Femur (tissue), 1 donor: ENCODE measurements around the gene ARHGAP45.
A peak's percentile ranks its signal among the peaks of the same experiment; 100 is the strongest.
"Not testable (repeated sequence)": the region's sequence is repeated elsewhere in the genome, so short reads cannot be mapped to it uniquely, and the experiment has no call there.

Experiments
- DNase-seq: peaks from one replicate; pipeline ENCODE4 v3.0.0-alpha.2; 2017

ARHGAP45 gene, protein sequence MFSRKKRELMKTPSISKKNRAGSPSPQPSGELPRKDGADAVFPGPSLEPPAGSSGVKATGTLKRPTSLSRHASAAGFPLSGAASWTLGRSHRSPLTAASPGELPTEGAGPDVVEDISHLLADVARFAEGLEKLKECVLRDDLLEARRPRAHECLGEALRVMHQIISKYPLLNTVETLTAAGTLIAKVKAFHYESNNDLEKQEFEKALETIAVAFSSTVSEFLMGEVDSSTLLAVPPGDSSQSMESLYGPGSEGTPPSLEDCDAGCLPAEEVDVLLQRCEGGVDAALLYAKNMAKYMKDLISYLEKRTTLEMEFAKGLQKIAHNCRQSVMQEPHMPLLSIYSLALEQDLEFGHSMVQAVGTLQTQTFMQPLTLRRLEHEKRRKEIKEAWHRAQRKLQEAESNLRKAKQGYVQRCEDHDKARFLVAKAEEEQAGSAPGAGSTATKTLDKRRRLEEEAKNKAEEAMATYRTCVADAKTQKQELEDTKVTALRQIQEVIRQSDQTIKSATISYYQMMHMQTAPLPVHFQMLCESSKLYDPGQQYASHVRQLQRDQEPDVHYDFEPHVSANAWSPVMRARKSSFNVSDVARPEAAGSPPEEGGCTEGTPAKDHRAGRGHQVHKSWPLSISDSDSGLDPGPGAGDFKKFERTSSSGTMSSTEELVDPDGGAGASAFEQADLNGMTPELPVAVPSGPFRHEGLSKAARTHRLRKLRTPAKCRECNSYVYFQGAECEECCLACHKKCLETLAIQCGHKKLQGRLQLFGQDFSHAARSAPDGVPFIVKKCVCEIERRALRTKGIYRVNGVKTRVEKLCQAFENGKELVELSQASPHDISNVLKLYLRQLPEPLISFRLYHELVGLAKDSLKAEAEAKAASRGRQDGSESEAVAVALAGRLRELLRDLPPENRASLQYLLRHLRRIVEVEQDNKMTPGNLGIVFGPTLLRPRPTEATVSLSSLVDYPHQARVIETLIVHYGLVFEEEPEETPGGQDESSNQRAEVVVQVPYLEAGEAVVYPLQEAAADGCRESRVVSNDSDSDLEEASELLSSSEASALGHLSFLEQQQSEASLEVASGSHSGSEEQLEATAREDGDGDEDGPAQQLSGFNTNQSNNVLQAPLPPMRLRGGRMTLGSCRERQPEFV

DNA sequence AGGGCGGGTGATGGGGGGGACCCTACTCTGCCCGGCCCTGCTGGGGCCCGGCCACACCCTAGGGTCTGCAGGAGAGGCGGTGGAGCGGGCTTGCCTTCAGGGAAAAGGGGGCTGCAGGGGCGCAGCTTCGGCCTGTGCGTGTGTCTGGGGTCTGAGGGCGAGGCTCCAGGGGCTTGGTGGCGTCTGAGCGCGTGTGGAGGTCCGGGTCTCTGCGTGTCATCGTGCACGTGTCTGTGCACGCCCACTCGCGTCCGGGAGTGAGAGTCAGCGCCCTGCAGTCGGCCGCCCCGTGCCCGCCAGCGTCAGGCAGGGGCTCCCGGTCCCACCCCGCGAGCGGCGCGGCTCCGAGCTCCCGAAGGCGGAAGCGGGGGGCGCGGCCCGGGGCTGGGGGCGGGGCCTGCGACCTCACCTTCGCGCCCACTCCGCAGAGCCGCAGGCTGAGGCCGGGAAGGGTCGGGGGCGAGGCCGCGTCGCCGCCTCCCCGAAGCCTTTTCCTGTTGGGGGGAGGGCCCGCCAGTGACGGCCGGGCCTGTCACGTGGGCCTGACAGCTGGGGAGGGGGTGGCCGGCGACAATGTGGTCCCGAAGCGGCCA is at the start of gene ARHGAP45:
Gene ARHGAP45 (plus strand): TSS at position 420 of the 593 bp plus-strand sequence. CDS start 239 bp downstream, outside the sequence.
- no peak for DNase-seq

DNA sequence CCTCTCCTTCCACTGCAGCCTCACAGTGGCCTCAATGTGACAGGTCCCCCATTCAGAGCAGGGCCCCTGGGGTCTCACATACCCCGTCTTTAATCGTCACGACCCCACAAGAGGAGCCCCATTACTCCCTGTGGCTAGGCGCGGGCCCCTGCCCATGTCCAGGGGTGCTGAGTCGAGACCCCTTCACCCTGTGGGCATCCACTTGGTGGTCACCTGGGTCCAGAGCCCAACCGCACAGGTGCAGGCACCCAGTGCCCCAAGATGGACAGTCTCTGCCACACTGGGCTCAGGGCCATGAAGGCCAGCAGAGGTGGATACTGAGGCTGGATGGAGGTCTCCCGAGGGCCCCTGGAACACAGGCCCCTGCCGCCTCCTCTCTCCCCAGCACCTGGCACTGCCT is 49.1 kb upstream of the ARHGAP45 start:
- DNase-seq, result no peak

DNA sequence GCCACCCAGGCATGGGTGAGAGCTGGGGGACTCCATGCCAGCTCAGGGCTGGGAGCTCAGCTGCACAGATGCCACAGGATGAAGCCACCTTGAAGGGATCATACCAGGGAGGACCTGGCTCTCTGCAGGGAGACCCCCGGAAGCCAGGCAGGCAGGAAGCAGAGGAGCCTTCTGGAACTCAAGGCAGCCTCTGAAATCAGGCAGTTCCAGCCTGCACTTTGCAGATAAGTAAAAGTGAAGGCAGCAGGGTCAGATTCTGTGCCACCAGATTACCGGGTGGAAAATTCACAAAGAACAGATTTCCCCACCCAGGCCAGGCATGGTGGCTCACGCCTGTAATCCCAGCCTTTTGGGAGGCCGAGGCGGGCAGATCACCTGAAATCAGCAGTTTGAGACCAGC is 48.6 kb upstream of the ARHGAP45 start:
- DNase-seq, result no peak

DNA sequence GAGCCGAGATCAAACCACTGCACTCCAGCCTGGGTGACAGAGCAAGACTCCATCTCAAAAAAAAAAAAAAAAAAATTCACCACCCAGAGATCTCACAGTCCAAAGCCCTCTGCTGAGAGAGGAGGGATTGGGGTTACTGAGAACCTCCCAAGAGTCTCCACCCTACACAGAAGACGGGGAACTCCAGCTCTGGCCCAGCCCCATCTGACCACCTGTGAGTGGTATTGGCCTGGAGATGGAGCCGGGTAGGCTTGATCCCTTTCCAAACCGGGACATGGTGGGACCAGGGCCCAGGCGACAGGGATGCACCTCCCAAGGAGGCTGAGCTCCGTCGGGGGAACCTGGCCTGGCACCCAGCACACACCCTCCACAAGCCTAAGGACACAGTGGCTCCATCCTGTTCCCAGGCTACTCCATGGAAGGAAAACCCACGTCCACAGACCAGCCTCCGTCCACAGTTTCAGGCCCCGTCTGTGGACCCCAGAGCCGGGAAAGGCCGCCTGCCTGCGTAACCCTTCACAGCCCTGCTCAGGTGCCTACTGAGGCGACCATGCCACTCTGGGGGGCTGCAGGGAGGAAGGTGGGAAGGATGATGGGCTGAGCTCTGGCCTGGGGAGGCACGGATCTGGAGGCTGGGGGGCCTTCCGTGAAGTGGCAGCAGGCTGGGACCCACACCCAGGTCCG is 47.9 kb upstream of the ARHGAP45 start:
- DNase-seq, result no peak

DNA sequence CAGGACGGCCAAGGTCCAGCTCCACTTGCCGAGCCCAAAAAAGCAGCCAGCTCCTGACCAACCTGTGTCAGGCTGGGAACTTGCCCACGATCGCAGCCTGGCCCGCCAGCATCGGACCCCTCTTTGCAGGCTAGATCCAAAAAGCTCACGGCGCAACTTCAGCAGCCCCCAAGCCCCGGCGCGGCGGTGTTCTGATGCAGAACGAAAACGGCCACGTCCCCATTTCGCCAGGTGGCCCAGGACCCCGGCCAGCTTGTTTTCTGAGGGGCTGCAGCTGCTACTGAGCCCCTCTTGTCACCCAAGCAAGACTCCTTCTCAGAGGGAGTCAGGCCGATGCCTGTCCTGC is 47.4 kb upstream of the ARHGAP45 start:
- no peak for DNase-seq

DNA sequence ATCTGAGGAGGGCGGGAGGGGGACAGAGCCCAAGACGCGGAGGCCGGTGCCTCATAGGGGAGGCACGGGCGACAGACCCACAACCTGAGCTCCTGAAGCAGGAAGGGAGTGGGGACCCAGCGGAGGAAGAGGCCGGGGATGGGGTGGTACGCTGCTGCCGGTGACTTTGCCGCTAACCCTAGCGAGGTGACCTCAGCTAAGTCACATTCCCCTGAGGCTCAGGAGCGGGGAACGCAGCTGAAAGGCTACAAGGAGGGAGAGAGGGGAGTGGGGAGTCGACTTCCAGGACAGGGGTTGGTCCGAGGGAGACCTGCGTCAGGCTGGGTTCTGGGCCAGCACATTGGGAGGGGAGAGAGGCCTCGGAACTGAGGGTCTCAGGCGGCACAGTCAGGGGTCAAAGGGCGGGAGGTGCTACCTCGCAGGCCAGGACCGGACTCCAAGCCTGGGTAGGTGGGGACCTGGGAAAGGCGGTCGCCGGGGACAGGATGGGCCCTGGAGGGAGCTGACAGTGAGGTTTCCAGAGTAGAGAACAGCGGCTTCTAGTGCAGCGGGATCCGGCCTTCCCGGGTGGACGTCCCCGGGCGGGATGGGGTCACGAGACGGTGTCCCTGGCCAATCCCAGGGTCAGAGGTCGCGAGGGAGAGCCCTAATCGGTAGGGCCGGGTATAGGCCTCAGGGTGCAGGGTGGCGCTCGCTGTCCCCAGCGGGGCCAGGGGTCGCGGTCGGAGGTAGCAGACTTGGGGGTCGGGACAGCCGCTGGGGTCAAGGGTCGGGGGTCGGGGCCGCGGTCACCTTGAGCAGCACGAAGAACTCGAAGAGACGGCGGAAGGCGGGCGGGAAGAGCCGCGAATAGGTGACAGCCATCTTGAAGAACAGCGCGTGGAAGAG is 46.7 kb upstream of the ARHGAP45 start:
- no peak for DNase-seq

DNA sequence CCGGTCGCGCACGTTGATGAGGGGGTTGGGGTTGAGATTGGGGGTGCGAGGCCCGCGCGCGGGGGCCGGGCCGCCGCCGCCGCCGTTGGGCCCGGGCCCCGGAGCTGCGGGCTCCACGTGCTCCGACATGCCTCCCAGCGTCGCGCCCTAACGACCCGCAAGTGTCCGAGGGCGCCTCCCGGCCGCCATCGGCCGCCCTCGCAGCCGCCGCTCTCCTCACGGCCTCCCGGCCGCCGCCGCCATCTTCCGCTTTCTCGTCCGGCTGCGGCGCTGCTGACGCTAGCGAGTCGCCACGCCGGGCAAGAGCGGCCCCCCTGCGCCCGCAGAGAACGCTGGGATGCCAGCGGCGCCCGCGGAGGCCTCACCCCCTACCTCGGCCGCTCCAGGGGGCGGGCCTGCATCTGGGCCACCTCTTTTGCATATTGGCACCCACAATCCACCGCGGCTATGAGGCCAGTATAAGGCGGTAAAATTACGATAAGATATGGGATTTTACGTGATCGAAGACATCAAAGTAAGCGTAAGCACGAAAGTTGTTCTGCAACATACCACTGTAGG is 46.0 kb upstream of the ARHGAP45 start, which contains the start of gene TMEM259:
Gene TMEM259 (minus strand): TSS at position 256 of the 558 bp plus-strand sequence. CDS start 127 bp downstream, at position 129.
- peak; percentile 98 for DNase-seq

DNA sequence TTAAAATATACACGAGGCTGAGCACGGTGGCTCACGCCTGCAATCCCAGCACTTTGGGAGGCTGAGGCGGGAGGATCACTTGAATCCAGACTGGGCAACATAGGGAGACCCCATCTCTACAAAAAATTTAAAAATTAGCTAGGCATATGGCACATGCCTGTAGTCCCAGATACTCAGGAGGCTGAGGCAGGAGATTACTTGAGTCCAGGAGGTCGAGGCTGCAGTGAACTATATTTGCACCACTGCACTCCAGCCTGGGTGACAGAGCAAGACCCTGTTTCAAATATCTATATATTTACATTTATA is 43.1 kb upstream of the ARHGAP45 start:
- DNase-seq, result not testable (repeated sequence)

DNA sequence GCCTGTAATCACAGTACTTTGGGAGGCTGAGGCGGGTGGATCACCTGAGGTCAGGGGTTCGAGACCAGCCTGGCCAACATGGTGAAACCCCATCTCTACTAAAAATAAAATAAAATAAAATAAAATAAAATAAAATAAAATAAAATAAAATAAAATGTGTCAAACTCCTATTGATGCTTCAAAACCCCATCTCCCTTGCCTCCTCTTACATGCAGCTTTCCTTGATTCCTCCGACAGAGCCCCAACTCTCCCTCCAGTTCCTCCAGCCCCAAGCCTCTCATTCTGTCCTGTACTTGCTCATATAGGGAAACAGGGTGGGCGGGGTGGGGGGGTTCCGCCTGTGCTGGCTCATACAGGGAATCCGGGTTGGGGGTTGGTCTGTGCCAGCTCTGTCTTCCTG is 41.9 kb upstream of the ARHGAP45 start:
- not testable (repeated sequence) for DNase-seq

DNA sequence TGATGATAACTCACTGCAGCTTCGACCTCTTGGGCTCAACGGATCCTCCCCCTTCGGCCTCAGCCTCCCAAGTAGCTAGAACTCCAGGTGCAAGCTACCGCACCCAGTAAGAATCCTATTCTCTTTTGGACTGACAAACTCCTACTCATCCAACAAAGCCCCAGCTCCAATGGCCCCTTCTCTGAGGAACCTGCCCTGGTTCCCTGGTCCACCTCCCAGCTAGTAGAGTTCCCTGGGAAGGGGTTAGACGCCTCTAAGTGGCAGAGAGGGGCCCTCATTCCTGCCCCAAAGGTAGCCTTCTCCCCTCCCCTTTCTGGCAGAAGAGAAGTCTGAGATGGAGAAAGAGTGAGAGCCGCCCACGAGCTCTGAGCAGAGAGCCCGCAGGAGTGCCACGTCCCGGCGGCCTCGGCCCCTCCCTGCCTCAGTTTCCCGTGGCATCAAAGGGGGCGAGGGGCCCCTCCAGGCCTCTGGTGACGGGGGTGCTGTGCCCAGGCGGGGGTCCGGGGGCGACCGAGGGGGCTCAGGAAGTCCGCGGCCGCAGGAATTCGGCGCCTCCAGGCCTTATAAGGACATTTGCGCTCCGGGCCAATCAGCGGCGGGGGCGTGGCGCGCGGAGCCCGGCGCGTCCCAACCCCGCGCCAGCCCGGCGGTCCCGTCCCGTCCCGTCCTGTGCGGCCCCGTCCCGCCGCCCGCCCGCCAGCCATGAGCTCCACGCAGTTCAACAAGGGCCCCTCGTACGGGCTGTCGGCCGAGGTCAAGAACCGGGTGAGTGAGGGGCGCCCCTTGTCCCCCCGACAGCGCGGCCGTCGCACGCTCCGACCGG is 40.8 kb upstream of the ARHGAP45 start, which contains the start of gene CNN2:
Gene CNN2 (plus strand): TSS at position 649 of the 823 bp plus-strand sequence. CDS start 54 bp downstream, at position 703.
- peak; percentile 87 for DNase-seq

DNA sequence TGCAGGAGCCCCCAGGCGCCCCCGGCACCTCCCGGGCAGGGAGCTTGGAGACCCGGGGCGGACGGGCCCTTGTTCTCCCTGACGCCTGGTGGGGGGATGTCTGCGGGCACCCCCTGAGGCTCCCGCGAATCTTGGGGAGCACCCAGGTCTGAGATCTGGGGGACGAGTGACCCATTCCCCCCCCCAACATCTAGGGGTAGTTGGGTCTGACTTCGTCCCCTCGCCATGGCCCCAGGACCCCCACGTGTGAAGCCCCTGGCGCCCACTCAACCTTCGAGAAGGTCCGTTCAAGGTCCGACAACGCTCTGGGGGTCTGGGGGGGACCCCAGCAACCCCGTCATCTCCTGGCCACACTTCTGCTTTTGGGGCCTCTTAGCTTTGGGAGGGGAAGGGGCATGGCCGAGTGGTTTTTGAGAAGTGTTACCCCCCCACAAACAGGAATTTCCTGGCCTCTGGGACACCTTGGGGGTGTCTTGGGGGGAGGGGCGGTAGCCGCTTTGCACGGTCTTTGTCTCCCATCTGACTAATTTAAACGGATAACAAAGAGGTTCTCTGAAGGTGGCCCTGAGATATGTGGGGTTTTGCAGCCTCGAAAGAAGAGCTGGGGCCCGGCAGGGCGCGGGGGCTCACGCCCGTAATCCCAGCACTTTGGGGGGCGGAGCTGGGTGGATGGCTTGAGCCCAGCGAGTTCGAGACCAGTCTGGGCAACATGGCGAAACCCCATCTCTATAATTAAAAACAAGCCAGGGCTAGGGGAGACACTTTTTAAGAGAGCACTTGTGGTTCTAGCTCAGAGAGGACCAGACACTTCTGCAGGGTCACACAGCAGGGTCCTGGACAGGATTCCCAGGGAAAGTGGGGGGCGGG is 40.0 kb upstream of the ARHGAP45 start:
- DNase-seq, result no peak

DNA sequence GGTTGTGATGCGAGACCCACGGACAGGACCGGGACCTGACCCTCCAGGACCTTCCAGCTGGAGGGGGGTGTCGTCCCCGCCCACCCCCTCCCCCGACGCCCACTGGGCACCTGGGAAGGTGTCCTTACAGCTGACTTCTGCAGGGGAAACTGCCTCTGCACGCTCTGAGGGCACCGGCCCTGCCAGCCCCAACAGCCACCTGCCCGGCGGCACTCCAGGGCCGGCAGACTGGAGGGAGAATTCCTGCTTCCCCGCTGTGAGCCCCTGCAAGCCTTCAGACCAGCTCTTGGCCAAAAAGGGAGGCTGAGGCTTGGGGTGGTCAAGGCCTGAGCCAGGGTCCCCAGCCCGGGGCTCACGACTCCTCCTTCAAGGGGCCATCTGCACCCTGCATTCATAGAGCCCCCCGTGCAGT is 39.3 kb upstream of the ARHGAP45 start:
- DNase-seq, result no peak

DNA sequence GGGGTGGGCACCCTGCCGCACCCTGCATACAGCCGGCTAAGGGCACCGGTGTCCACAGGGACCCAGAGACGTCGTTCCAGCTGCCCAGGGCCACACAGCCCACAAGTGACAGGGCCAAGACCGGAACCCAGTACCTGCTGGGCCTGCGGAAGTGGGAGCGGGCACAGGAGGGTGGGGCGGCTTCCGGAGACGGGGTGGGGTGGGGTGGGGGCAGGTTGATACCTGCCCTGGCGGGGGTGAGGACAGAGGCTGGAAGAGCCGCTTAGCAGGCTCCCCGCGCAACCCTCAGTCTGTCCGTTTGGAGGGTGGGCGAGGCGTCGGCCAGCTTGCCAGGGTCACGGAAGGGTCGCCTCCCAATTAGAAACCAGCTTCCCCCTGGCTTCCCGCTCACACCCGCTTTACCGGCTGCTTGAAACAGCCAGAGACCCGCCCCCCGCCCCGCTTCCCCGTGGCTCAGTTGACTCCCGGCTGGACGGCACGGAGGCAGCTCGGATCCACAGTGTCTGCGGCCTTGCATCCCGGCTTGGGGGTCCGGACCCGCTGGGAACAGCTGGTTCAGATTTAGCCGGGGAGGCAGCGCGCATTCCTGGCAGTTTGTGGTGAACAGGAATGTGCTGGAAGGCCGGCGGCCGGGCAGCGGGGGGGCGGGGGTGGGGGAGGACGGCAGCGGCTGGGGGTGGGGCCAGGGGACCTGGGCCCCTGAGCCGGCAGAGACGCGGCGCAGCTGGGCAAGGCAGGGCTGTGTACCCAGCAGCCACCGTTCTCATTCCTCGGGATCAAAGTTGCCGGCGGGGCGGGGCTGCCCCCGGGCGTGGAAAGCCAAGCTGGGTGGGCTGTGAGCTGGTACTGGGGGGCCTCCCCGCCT is 38.7 kb upstream of the ARHGAP45 start:
- DNase-seq, result peak; percentile 91

DNA sequence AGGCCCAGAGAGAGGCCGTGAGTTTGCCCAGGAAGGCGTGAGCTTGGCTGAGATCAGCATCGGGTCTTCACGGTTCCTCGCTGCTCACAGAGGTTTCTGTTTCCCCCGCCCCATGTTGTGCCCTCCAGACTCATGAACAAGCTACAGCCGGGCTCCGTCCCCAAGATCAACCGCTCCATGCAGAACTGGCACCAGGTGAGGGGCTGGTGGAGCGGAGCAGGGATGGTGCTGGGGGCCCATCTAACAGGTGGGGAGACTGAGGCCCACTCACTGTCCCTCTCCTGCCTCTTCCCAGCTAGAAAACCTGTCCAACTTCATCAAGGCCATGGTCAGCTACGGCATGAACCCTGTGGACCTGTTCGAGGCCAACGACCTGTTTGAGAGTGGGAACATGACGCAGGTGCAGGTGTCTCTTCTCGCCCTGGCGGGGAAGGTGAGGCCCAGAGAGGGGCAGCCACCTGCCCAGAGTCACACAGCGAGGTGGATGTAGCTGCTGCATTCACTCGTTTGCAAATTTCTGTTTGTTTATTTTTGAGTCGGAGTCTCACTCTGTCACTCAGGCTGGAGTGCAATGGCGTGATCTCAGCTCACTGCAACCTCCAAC is 34.6 kb upstream of the ARHGAP45 start:
- no peak for DNase-seq

DNA sequence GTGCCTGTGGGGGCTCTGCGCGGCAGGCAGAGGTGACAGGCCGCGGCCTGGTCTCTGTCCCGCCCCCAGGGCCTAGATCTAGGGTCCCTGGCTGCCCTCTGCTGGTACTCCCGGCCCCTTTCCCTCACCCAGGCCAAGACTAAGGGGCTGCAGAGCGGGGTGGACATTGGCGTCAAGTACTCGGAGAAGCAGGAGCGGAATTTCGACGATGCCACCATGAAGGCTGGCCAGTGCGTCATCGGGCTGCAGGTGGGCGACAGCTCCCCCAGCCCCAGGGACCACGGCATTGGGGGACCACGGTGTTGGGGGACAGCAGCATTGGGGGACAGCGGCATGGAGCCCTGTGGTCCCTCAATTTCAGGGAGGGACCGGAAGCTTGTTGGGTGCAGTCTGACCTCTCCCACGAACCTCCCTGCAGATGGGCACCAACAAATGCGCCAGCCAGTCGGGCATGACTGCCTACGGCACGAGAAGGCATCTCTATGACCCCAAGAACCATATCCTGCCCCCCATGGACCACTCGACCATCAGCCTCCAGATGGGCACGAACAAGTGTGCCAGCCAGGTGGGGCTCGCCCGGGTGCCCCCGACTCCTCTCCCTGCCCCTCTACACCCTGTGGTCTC is 30.9 kb upstream of the ARHGAP45 start:
- DNase-seq, result no peak

DNA sequence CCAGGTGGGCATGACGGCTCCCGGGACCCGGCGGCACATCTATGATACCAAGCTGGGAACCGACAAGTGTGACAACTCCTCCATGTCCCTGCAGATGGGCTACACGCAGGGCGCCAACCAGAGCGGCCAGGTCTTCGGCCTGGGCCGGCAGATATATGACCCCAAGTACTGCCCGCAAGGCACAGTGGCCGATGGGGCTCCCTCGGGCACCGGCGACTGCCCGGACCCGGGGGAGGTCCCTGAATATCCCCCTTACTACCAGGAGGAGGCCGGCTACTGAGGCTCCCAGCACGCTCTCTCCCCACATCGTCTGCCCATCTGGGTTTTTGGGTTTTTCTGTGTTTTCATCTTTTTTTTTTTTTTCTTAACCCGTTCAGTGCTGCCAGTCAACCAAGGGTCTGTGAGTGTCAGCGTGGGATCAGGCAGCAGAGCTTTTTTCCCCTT is 29.3 kb upstream of the ARHGAP45 start:
- DNase-seq, result no peak
